Tibial nerve (tissue), 4 donors: ENCODE results near the gene AAMP. TPM values are rescaled to one million over a fixed set of nuclear protein-coding genes. Genes with fewer than 3 reads are reported as not detected.

Experiments
- DNase-seq, 2 donors: peaks; one replicate each; pipeline ENCODE4 v3.0.0-alpha.2; 2019; ENCODE audit warnings: low spot score in 2 of 2
- H3K27ac ChIP-seq, 4 donors: fragments of 200-600 bp; sonication (generic) in 3 of 4; one replicate each; pipeline ENCODE4 v1.5.1; 2017 to 2019; ENCODE audit warnings: mild to moderate bottlenecking in 1 of 4
- H3K27me3 ChIP-seq, 2 donors: fragments of 200-600 bp; sonication (generic) in 1 of 2; one replicate each; pipeline versions ENCODE4 v1.5.1 to v1.6.0; 2017 to 2019
- H3K36me3 ChIP-seq, 3 donors: fragments of 200-600 bp; sonication (generic); one replicate each; pipeline ENCODE4 v1.5.1; 2018 to 2019
- H3K4me1 ChIP-seq, 4 donors: fragments of 200-600 bp; sonication (generic) in 3 of 4; one replicate each; pipeline ENCODE4 v1.5.1; 2017 to 2019
- H3K4me3 ChIP-seq, 4 donors: fragments of 200-600 bp; sonication (generic) in 3 of 4; one replicate each; pipeline ENCODE4 v1.5.1; 2017 to 2019; ENCODE audit warnings: mild to moderate bottlenecking in 1 of 4, moderate library complexity in 1 of 4
- H3K9me3 ChIP-seq, 4 donors: fragments of 200-600 bp; sonication (generic) in 3 of 4; one replicate each; pipeline ENCODE4 v1.5.1; 2017 to 2019
- CTCF ChIP-seq, 5 experiments: fragments of 200-600 bp in 3 of 5; fragments of 450-650 bp in 2 of 5; sonication (generic) in 3 of 5; IDR thresholded peaks; one replicate each; pipeline ENCODE4 v1.5.1; 2016 to 2019; ENCODE audit warnings: antibody characterized with exemption in 5 of 5, mild to moderate bottlenecking in 3 of 5, moderate library complexity in 2 of 5
- EP300 ChIP-seq, 2 donors: sonication (generic); formaldehyde crosslinking; IDR thresholded peaks; one replicate each; pipeline ENCODE4 v1.6.1; 2017; ENCODE audit warnings: antibody characterized with exemption in 2 of 2, mild to moderate bottlenecking in 1 of 2
- POLR2A ChIP-seq, 2 donors: fragments of 450-650 bp; IDR thresholded peaks; one replicate each; pipeline ENCODE4 v1.6.1; 2017; ENCODE audit warnings: antibody characterized with exemption in 2 of 2, mild to moderate bottlenecking in 2 of 2, moderate library complexity in 2 of 2
- WGBS, 2 donors: methylation state at CpG; one replicate each; pipeline ENCODE4 v1.1.5; 2018; 5-methylcytosine and 5-hydroxymethylcytosine counted together
- total RNA-seq, 4 donors: library from RNA; depleted of rRNA; stranded (reverse); fragments of >200 nt; gene quantifications; one replicate each; pipeline ENCODE4 v1.1.0, GENCODE V29; 2016

The AAMP gene
- total RNA-seq, 4 donors from 2014 or later, result 111 to 179 (median 143) TPM

- peaks cover 0 to 25% (median 0%) of the 10 kb centered on the region in 4 donors for H3K4me1 ChIP-seq
- no peaks in the 10 kb centered on the region for H3K9me3 ChIP-seq
- TF ChIP-seq POLR2A (IDR thresholded peaks at IDR 0.05), result no peak
- TF ChIP-seq EP300 (IDR thresholded peaks at IDR 0.05), result no peak
- TF ChIP-seq CTCF (IDR thresholded peaks at IDR 0.05), result no peak
- WGBS, 2 donors, result 82 to 84% methylated on average over 4 of the region's 4 CpGs
- no peak for DNase-seq
- H3K36me3 ChIP-seq, result no peaks in the 10 kb centered on the region
- no peaks in the 10 kb centered on the region for H3K27me3 ChIP-seq
- no peak overlapping the region for H3K4me3 ChIP-seq
- H3K27ac ChIP-seq, result no peak overlapping the region
Measured at GRCh38 chr2:218300141-218300540, 30.2 kb upstream of the AAMP start.

DNA sequence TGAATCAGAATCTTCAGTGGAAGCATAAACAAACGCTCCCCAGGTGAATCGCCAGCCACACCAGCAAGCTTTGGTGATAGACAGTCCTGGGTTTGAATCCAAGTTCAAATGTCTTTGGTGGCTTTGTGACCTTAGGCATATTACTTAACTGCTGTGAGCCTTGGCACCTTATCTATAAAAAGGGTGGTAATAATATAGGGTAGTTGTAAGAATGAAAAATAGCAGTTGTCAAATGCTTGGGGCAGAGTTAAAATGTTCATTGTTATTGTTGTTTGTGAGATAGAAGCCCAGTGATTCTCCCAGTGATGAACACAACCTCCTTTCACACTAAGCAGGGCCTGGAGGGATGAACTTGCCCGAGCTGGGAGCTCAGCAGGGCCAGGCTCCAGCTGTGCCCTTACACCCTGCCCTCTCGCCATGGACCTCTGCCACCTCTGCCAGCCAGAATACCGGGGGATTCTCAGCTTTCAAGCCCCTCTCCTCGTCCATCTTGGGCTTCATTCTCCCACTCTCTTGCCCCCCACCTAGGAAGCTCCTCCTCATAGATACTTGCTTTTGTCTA is 28.5 kb upstream of the AAMP start:
- peak overlapping the region in 1 of 4 donors; percentile 40 for H3K27ac ChIP-seq
- no peaks in the 10 kb centered on the region for H3K9me3 ChIP-seq
- no peaks in the 10 kb centered on the region for H3K27me3 ChIP-seq
- 58 to 71% methylated on average over 6 of the region's 6 CpGs for WGBS, 2 donors
- peaks cover 0 to 27% (median 0%) of the 10 kb centered on the region in 4 donors for H3K4me1 ChIP-seq
- no peak overlapping the region for H3K4me3 ChIP-seq
- no peaks in the 10 kb centered on the region for H3K36me3 ChIP-seq
- no peak for DNase-seq
- TF ChIP-seq POLR2A (IDR thresholded peaks at IDR 0.05), result no peak
- no peak for TF ChIP-seq CTCF (IDR thresholded peaks at IDR 0.05)
- TF ChIP-seq EP300 (IDR thresholded peaks at IDR 0.05), result no peak

DNA sequence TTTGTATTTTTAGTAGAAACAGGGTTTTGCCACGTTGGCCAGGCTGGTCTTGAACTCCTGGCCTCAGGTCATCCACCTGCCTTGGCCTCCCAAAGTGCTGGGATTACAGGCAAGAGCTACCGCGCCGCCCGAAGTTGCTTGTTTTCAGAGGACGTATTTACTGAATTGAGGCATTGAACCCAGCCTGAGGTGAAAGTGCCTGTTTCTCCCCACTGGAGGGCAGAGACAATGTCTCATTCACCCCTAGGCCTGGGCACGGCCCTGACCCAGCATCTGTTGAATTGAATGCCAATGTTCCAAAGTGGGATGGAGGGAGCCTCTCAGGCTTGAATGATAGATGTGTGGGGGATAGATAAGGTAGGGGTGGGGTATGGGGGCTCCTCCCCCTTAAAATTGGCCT is 26.9 kb upstream of the AAMP start:
- TF ChIP-seq POLR2A (IDR thresholded peaks at IDR 0.05) (no peak), CTCF (IDR thresholded peaks at IDR 0.05) (peak in 2 of 5 experiments; percentile 7 to 24)
- Histone ChIP-seq H3K27ac (peak overlapping the region in 2 of 4 donors; percentile 62 to 73), H3K4me3 (no peak overlapping the region), H3K4me1 (peaks cover 0 to 36% (median 0%) of the 10 kb centered on the region in 4 donors), H3K27me3 (no peaks in the 10 kb centered on the region), H3K36me3 (no peaks in the 10 kb centered on the region), H3K9me3 (no peaks in the 10 kb centered on the region)
- DNase-seq, result no peak
- WGBS, 2 donors, result 54 to 78% methylated on average over 7 of the region's 7 CpGs

- no peak overlapping the region for H3K4me3 ChIP-seq
- H3K9me3 ChIP-seq, result no peaks in the 10 kb centered on the region
- TF ChIP-seq POLR2A (IDR thresholded peaks at IDR 0.05), result no peak
- no peak for TF ChIP-seq EP300 (IDR thresholded peaks at IDR 0.05)
- no peak for TF ChIP-seq CTCF (IDR thresholded peaks at IDR 0.05)
- H3K36me3 ChIP-seq, result no peaks in the 10 kb centered on the region
- no peak for DNase-seq
- WGBS, 2 donors, result 94 to 100% methylated on average over 1 of the region's 1 CpG
- peaks cover 0 to 36% (median 3%) of the 10 kb centered on the region in 4 donors for H3K4me1 ChIP-seq
- H3K27me3 ChIP-seq, result no peaks in the 10 kb centered on the region
- H3K27ac ChIP-seq, result peak overlapping the region in 2 of 4 donors; percentile 62 to 73
Measured at GRCh38 chr2:218296200-218296599, 26.3 kb upstream of the AAMP start.

GRCh38 chr2:218295029-218295428 is 25.1 kb upstream of the AAMP start:
- Histone ChIP-seq H3K4me3 (no peak overlapping the region), H3K4me1 (peaks cover 0 to 45% (median 15%) of the 10 kb centered on the region in 4 donors), H3K36me3 (no peaks in the 10 kb centered on the region), H3K27me3 (no peaks in the 10 kb centered on the region), H3K9me3 (no peaks in the 10 kb centered on the region), H3K27ac (peak overlapping the region in 3 of 4 donors; percentile 18 to 45 (median 29))
- WGBS, 2 donors, result 68 to 72% methylated on average over 7 of the region's 7 CpGs
- TF ChIP-seq CTCF (IDR thresholded peaks at IDR 0.05), result no peak
- no peak for TF ChIP-seq EP300 (IDR thresholded peaks at IDR 0.05)
- no peak for TF ChIP-seq POLR2A (IDR thresholded peaks at IDR 0.05)
- no peak for DNase-seq
